Stomach smooth muscle (tissue), 2 donors: Measurements from ENCODE around the gene RPS16.
"Not testable (repeated sequence)": the region's sequence is repeated elsewhere in the genome, so short reads cannot be mapped to it uniquely, and the experiment has no call there.

ENCODE experiments used
- H3K27ac ChIP-seq: one replicate; pipeline ENCODE4 v1.7.0; 2013; ENCODE audit warnings: mild to moderate bottlenecking, low read length, inconsistent platforms
- H3K27me3 ChIP-seq, 2 donors: one replicate each; pipeline ENCODE4 v1.7.0; 2013; ENCODE audit warnings: low read length in 2 of 2; ENCODE audit not compliant: insufficient read depth in 2 of 2, control insufficient read depth in 1 of 2
- H3K36me3 ChIP-seq, 2 donors: one replicate each; pipeline ENCODE4 v1.7.0; 2013; ENCODE audit warnings: low read length in 2 of 2; ENCODE audit not compliant: control insufficient read depth in 2 of 2, insufficient read depth in 2 of 2
- H3K4me1 ChIP-seq: one replicate; pipeline ENCODE4 v1.7.0; 2013; ENCODE audit warnings: low read length; ENCODE audit not compliant: control insufficient read depth, insufficient read depth
- H3K4me3 ChIP-seq, 2 donors: one replicate each; pipeline ENCODE4 v1.7.0; 2013; ENCODE audit warnings: low read length in 2 of 2
- H3K9ac ChIP-seq, 2 donors: one replicate each; pipeline ENCODE4 v1.7.0; 2013; ENCODE audit warnings: low read length in 2 of 2, mild to moderate bottlenecking in 1 of 2
- H3K9me3 ChIP-seq, 2 donors: one replicate each; pipeline ENCODE4 v1.7.0; 2013; ENCODE audit warnings: low read length in 2 of 2; ENCODE audit not compliant: control insufficient read depth in 2 of 2
- donor health status: healthy.
- donor health status: Pancreatic carcinoma.

RPS16 gene

DNA sequence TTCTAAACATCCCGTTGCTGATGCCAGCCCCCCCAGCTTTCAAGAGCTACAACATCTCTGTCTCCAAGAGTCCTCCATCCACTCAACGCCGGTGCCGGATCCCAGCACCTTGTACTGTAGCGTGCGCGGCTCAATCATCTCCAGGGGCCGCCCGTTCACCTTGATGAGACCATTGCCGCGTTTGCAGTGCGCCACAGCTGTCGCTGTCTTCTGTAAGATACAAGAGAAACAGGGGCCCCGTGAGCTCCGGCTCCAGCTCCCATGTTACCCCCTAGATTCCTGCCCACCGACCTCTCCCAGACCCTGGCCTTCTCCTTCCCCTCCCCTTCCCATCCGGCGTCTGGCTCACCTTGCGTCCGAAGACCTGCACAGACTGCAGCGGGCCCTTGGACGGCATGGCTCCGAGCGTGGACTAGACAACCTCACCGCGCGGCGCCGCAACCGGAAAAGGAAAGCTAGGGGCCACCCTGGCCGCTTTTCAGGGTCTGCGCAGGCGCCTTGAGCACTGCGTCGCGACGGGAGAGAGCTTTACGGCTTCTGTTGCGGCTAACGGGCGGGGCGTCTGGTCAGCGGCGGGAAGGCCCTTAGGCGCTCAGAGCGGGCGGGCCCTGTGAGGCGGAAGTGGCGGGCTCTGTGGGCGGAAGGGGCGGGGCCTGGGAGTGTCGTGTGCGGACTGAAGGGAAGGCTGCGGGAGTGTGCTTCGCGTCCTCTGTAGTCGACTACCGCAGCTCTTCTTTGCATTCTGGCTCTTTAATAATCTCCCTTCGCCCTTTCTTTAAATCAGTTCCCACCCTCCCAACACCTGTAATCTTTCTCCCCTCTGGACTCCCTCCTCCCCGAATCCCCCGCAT, at the start of gene RPS16:
Gene RPS16 (minus strand): TSS at position 451 of the 851 bp plus-strand sequence. CDS start 54 bp downstream, at position 397.
- Histone ChIP-seq H3K9ac (peak within 1 kb of the TSS; percentile 91 to 99), H3K36me3 (peaks cover 24 to 25% of the 10 kb centered on the region in 2 donors), H3K4me3 (peak within 1 kb of the TSS; percentile 98 to 99), H3K4me1 (peaks cover 31% of the 10 kb centered on the region), H3K9me3 (no peaks in the 10 kb centered on the region), H3K27me3 (peaks cover 3 to 4% of the 10 kb centered on the region in 2 donors), H3K27ac (peak within 1 kb of the TSS; percentile 79)

DNA sequence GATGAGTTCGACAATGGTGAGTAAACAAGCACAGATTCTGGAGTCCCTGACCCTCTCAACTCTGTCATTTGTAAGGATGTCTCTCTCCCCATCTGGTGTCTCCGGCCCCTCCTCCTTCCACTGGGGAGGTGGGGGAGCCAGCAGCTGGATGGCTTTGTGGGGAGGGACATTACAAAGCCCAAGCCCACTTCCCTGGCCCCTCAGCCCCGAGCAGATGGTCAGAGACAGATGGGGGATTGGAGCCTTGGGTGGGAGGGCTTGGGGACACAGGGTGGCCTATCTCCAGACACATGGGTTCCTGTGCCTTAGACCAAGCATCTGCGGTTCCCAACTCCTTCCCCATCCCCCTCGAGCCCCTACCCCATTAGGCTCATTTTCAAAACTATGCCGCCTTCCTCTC, 47.4 kb upstream of the RPS16 start:
- H3K4me3 ChIP-seq = no peak overlapping the region

DNA sequence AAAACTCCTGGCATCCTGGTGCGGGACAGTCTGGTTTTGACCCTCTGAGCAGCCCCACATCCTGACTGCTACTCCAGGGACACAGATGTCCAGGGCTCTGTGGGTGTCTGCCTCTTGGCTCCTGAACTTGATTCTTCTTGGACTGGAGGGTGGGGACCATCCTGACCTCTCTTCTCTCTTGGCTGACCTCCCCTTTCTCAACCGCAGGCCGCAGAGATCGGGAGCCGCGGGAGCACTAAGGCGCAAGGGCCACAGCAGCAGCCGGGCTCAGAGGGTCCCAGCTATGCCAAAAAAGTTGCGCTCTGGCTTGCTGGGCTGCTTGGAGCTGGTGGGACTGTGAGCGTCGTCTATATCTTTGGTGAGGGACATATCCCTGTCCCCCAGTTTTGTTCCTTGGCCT, 45.9 kb upstream of the RPS16 start:
- Histone ChIP-seq H3K9me3 (no peaks in the 10 kb centered on the region), H3K4me3 (peak overlapping the region; percentile 83 to 100), H3K4me1 (peaks cover 14% of the 10 kb centered on the region), H3K36me3 (peaks cover 10 to 19% of the 10 kb centered on the region in 2 donors), H3K27me3 (no peaks in the 10 kb centered on the region), H3K9ac (peak overlapping the region; percentile 85 to 96), H3K27ac (no peak overlapping the region)

More for the DNA sequence above, 47.4 kb upstream of the RPS16 start:
- Histone ChIP-seq H3K9ac (no peak overlapping the region), H3K9me3 (no peaks in the 10 kb centered on the region), H3K4me1 (peaks cover 14% of the 10 kb centered on the region), H3K27ac (no peak overlapping the region), H3K27me3 (no peaks in the 10 kb centered on the region), H3K36me3 (peaks cover 15 to 27% of the 10 kb centered on the region in 2 donors)

DNA sequence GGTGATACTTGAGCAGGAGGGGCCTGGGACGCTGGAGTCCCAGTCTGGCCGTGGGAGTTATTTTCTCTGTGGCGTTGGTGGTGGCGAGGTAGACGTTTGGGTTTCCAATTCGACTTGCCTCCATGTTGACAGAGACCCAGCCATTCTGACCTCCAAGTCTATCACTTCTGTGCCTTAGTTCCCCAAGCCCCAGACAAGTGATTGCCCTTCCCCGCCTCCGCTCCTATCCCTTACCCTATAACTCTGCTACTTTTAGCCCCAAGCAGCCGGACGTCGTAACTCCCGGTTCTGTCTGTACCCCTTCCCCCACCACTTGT, 45.4 kb upstream of the RPS16 start:
- Histone ChIP-seq H3K9me3 (no peaks in the 10 kb centered on the region), H3K9ac (peak overlapping the region; percentile 85 to 96), H3K27me3 (no peaks in the 10 kb centered on the region), H3K36me3 (peaks cover 10 to 18% of the 10 kb centered on the region in 2 donors), H3K4me1 (peaks cover 14% of the 10 kb centered on the region), H3K4me3 (peak overlapping the region; percentile 83 to 100), H3K27ac (no peak overlapping the region)

DNA sequence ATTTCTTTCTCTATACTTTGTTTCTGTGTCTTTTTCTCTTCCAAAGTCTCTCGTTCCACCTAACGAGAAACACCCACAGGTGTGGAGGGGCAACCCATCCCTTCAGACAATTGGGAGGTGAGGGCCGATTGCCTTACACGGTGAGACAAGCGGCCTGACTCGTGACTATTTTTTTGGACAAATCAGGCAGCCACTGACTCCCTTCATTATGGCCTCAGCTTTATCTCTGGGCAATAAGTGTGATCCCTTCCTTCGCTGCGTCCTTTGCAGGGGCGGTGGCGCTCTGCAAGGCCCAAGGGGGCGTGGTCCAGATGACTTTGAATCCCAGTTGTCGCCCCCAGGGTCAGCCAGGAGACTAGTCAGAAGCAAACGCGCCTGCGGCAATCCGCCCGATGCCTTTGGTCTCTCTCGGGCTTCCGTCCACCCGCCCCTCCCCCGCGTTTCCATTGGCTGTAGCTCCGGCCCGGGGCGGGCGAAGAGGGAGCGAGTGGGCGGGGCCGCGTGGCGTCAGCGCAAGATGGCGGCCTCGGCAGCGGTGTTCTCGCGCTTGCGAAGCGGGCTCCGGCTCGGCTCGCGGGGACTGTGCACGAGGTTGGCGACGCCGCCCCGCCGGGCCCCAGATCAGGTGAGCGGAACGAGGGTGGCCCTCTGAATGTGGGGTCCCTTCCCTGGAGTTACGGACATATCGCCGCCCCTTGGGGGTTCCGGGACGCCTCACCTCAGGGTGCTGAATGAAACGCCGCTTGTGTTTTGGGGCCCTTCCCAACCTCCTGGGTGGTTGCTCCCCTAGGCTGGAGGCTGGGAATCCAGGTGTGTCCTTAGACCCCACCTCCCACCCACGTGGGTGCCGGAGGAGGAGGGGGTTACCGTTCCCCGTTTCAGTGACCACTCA, 44.8 kb upstream of the RPS16 start, which contains the start of gene TIMM50:
Gene TIMM50 (plus strand): TSS at position 502 of the 892 bp plus-strand sequence. CDS start 16 bp downstream, at position 518.
- no peaks in the 10 kb centered on the region for H3K9me3 ChIP-seq
- peak within 1 kb of the TSS; percentile 85 to 96 for H3K9ac ChIP-seq
- peaks cover 14% of the 10 kb centered on the region for H3K4me1 ChIP-seq
- H3K27me3 ChIP-seq = no peaks in the 10 kb centered on the region
- peak within 1 kb of the TSS; percentile 82 for H3K27ac ChIP-seq
- peak within 1 kb of the TSS; percentile 83 to 100 for H3K4me3 ChIP-seq
- H3K36me3 ChIP-seq = peaks cover 12 to 18% of the 10 kb centered on the region in 2 donors

DNA sequence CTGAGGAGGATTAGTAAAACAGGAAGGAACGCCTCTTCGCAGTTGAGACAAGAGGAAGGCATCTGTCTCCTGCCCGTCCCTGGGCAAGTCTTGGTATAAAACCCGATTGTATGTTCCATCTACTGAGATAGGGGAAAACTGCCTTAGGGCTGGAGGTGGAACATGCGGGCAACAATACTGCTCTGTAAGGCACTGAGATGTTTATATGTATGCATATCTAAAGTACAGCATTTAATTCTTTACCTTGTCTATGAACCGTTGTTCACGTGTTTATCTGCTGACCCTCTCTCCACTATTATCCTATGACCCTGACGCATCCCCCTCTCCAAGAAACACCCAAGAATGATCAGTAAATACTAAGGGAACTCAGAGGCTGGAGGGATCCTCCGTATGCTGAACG, 44.2 kb upstream of the RPS16 start:
- peaks cover 11 to 15% of the 10 kb centered on the region in 2 donors for H3K36me3 ChIP-seq
- peak overlapping the region; percentile 83 to 100 for H3K4me3 ChIP-seq
- H3K9me3 ChIP-seq = no peaks in the 10 kb centered on the region
- peak overlapping the region; percentile 85 to 90 for H3K9ac ChIP-seq
- peak overlapping the region; percentile 82 for H3K27ac ChIP-seq
- no peaks in the 10 kb centered on the region for H3K27me3 ChIP-seq
- peaks cover 14% of the 10 kb centered on the region for H3K4me1 ChIP-seq

DNA sequence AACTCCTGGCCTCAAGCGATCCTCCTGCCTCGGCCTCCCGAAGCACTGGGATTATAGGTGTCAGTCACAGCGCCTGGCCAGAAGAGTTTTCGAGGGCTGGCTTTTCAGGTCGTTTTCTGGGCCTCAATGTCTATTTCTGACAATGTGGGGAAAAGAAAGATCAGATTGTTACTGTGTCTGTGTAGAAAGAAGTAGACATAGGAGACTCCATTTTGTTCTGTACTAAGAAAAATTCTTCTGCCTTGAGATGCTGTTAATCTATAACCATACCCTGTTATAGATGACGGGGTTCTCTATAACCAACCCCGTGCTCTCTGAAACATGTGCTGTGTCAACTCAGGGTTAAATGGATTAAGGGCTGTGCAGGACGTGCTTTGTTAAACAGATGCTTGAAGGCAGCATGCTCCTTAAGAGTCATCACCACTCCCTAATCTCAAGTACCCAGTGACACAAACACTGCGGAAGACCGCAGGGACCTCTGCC, 43.6 kb upstream of the RPS16 start:
- H3K36me3 ChIP-seq = peaks cover 17 to 19% of the 10 kb centered on the region in 2 donors
- H3K9me3 ChIP-seq, H3K4me3 ChIP-seq, H3K27me3 ChIP-seq, H3K27ac ChIP-seq, H3K9ac ChIP-seq: not testable (repeated sequence)
- peaks cover 14% of the 10 kb centered on the region for H3K4me1 ChIP-seq

DNA sequence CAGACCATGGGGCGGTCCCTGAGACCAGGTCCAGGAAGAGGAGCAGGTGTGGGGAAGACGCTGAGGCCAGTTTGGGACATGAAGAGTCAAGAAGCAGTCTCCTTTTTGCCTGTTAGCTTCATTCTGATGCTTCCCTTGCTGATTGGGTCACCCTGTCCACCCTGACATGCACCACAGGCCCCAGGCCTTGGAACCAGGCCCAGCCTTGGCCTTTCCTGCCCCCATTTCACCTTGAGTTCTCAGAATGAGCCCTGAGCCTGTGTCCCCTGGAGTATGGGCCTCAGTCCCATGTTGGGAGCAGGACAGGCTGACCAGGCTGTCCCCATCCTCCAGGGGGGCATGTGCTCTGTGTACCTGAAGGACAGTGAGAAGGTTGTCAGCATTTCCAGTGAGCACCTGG, 40.0 kb upstream of the RPS16 start:
- H3K27ac ChIP-seq = no peak overlapping the region
- no peak overlapping the region for H3K4me3 ChIP-seq
- H3K36me3 ChIP-seq = peaks cover 47 to 49% of the 10 kb centered on the region in 2 donors
- no peaks in the 10 kb centered on the region for H3K27me3 ChIP-seq
- no peaks in the 10 kb centered on the region for H3K9me3 ChIP-seq
- H3K9ac ChIP-seq = no peak overlapping the region
- peaks cover 4% of the 10 kb centered on the region for H3K4me1 ChIP-seq

DNA sequence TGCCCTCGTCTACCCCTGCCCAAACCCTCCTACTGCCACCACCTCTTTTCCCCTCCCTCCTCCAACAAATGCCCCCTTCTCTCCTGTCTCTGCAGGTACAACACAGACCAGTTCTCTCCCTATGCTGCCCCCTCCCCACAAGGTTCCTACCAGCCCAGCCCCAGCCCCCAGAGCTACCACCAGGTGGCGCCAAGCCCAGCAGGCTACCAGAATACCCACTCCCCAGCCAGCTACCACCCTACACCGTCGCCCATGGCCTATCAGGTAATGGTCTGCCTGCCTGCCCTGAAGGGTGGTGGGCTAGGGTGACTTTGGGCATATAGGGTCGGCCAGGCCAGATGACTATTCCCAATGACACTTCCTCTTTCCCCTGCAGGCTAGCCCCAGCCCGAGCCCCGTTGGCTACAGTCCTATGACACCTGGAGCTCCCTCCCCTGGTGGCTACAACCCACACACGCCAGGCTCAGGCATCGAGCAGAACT, 38.4 kb upstream of the RPS16 start:
- H3K27me3 ChIP-seq = no peaks in the 10 kb centered on the region
- peaks cover 63 to 64% of the 10 kb centered on the region in 2 donors for H3K36me3 ChIP-seq
- H3K4me3 ChIP-seq = no peak overlapping the region
- no peaks in the 10 kb centered on the region for H3K4me1 ChIP-seq
- no peak overlapping the region for H3K9ac ChIP-seq
- no peak overlapping the region for H3K27ac ChIP-seq
- H3K9me3 ChIP-seq = no peaks in the 10 kb centered on the region

DNA sequence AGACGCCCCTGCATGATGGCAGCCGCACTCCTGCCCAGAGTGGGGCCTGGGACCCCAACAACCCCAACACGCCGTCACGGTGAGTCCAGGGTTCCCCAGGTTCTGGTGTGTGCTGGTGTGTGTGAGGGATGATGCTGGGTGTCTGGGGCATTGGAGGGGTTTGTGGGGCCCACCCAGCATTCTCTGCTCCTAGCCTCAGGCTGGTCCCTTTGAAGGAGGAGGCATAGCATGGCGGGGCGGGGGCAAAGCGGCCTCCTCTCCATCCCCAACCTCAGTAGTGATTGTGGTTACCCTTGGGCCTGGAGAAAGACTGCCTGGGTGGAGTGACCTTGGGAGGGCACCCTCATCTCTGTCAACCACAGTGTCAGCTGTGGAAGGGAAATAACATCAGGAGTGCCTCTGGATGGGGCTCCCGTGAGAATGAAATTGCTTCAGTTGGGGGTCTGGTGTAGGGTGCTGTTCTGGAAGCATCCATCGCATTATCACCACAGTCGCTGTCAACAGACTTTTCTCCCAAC, 37.8 kb upstream of the RPS16 start:
- Histone ChIP-seq H3K9me3 (no peaks in the 10 kb centered on the region), H3K9ac (no peak overlapping the region), H3K4me3 (no peak overlapping the region), H3K4me1 (no peaks in the 10 kb centered on the region), H3K36me3 (peaks cover 69 to 71% of the 10 kb centered on the region in 2 donors), H3K27me3 (no peaks in the 10 kb centered on the region), H3K27ac (no peak overlapping the region)
